PFSK-1 (cell line): ENCODE data around the gene ATXN1.

ENCODE experiments used
- FOXP2 ChIP-seq: optimal IDR thresholded peaks from 2 replicates; pipeline ENCODE3; 2011; ENCODE audit warnings: borderline replicate concordance, control low read depth, inconsistent platforms; ENCODE audit not compliant: insufficient read depth; ENCODE audit errors: extremely low read length, extremely low read depth
- POLR2AphosphoS5 ChIP-seq: IDR thresholded peaks from 2 replicates; pipeline ENCODE4 v1.6.1; 2012; ENCODE audit warnings: low read depth, mild to moderate bottlenecking, control low read depth, low read length, moderate library complexity
- SIN3A ChIP-seq: IDR thresholded peaks from 2 replicates; pipeline ENCODE4 v1.6.1; 2012; ENCODE audit warnings: mild to moderate bottlenecking, low read length, moderate library complexity, borderline replicate concordance; ENCODE audit not compliant: insufficient read depth
- TAF1 ChIP-seq: IDR thresholded peaks from 2 replicates; pipeline ENCODE4 v1.6.1; 2012; ENCODE audit warnings: low read length, control low read depth, borderline replicate concordance; ENCODE audit not compliant: insufficient read depth
- TF ChIP-seq, protein P1 (sequence below), 2 experiments: IDR thresholded peaks; 2 replicates each; pipeline versions ENCODE4 v1.6.1 to v1.8.0; 2011 to 2012; ENCODE audit warnings: low read depth in 2 of 2, low read length in 2 of 2, control low read depth in 1 of 2, inconsistent platforms in 1 of 2, mild to moderate bottlenecking in 1 of 2, moderate library complexity in 1 of 2; ENCODE audit not compliant: insufficient read depth in 1 of 2

The ATXN1 gene

DNA sequence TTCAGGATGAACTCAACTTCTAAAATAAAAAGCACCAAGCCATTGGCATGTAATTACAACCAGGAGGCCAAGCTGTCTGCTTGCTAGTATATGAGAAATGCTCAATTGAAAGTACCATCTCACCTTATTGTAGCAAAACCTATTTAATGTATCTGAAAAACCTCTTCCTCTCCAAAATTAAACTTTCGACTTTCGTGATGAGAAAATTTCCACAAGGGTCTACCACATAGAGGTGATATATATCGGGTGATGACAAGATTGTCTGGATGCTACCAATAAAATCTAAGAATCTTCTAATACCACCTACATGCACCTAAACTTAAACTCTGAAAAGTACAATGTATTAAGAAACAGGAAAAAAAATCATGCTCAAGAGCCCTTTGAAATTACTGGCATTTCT lies 74.2 kb downstream of the ATXN1 start:
- TF ChIP-seq POLR2AphosphoS5 (no peak), SIN3A (no peak), TAF1 (no peak), FOXP2 (no peak)
- TF ChIP-seq, protein P1, sequence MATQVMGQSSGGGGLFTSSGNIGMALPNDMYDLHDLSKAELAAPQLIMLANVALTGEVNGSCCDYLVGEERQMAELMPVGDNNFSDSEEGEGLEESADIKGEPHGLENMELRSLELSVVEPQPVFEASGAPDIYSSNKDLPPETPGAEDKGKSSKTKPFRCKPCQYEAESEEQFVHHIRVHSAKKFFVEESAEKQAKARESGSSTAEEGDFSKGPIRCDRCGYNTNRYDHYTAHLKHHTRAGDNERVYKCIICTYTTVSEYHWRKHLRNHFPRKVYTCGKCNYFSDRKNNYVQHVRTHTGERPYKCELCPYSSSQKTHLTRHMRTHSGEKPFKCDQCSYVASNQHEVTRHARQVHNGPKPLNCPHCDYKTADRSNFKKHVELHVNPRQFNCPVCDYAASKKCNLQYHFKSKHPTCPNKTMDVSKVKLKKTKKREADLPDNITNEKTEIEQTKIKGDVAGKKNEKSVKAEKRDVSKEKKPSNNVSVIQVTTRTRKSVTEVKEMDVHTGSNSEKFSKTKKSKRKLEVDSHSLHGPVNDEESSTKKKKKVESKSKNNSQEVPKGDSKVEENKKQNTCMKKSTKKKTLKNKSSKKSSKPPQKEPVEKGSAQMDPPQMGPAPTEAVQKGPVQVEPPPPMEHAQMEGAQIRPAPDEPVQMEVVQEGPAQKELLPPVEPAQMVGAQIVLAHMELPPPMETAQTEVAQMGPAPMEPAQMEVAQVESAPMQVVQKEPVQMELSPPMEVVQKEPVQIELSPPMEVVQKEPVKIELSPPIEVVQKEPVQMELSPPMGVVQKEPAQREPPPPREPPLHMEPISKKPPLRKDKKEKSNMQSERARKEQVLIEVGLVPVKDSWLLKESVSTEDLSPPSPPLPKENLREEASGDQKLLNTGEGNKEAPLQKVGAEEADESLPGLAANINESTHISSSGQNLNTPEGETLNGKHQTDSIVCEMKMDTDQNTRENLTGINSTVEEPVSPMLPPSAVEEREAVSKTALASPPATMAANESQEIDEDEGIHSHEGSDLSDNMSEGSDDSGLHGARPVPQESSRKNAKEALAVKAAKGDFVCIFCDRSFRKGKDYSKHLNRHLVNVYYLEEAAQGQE (IDR thresholded peaks at IDR 0.05; ENCODE audit: insufficient read depth in 1 of 2, low read depth in 2 of 2, low read length in 2 of 2) = no peak

DNA sequence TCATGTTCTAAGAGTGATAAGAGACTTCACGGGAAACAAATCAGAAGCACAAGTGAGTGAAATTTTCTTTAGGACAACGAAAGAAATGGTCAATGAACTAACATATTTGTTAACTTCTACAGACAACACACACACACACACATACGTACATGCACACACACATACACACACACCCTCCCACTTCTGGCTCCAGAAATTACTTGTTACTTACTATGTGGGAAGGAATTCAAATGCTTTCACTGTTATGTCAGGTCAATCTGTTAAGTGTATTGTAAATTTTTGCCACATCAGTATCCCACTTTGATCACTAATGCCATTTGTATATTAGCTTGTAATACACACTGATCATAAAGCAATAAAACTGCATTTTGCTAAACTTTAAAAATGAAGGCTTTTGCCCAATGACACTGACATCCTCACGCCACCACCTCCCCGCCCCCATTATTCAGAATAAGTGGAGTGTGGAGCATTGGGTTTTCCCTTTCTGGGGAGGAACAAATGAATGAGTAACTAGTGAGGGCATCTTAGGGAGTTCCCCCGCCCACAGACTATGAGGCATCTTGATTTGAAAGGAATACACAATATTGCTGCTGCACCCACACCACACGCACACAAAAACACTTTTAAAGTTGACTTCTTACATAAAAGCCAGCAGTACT lies 76.2 kb downstream of the ATXN1 start:
- TF ChIP-seq FOXP2 = no peak
- TF ChIP-seq POLR2AphosphoS5 = no peak
- TF ChIP-seq SIN3A = no peak
- TF ChIP-seq, protein P1 (IDR thresholded peaks at IDR 0.05; ENCODE audit: insufficient read depth in 1 of 2, low read depth in 2 of 2, low read length in 2 of 2) = no peak
- TF ChIP-seq TAF1 = no peak

DNA sequence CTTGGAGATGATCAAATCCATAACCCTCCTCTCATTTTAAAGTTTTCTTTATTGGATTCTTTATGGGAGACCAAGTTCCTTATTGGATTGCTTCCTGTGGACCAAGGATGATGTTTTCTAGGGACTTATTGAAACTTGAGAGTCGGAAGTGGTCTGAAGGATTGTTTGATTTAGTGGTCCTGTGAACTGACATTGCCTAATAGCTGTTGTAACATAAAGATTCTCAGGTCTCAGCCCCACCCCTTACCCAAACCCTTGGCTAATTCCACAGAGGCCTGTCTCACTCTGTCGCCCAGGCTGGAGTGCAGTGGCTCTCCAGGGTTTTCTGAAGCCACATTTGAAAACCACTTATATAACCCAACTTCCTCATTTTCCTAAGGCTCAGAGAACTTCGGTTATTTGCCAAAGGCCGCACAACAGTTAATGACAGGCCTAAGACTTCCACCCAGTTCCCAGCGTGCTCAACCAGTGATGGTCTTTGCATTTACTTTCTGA lies 77.0 kb downstream of the ATXN1 start:
- TF ChIP-seq SIN3A (0 out of 2 replicates have a peak, but pooled peaks have one; percentile 17), TAF1 (no peak)

DNA sequence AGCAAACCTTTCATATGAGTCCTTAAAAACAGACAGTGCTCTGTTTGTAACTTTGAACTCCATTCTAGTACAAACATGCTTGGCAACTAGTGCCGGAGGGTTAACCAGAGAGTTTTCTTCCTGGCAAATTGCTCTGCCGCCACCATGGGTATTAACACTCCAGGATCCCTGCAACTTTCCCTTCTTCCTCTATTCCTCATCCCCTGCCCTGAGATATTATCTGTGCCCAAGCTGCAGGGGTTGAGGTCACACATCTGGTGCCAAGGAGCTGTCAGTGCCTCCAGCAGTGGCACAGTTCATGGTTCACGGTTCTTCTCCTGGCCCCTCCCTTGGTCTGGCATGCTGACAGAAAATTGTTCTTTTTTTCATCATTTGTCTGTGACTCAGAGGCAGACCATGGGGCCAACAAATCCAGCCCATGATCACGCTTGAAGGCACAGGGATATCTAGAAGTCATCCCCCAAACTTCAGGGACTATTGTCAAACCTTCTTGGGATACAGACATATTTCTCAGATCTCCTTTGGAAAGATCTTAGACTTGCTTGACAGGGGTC lies 77.5 kb downstream of the ATXN1 start:
- TF ChIP-seq FOXP2 (peak; percentile 53), SIN3A (peak; percentile 50; the same call in 1 of the 2 replicates), POLR2AphosphoS5 (no peak), TAF1 (no peak)

DNA sequence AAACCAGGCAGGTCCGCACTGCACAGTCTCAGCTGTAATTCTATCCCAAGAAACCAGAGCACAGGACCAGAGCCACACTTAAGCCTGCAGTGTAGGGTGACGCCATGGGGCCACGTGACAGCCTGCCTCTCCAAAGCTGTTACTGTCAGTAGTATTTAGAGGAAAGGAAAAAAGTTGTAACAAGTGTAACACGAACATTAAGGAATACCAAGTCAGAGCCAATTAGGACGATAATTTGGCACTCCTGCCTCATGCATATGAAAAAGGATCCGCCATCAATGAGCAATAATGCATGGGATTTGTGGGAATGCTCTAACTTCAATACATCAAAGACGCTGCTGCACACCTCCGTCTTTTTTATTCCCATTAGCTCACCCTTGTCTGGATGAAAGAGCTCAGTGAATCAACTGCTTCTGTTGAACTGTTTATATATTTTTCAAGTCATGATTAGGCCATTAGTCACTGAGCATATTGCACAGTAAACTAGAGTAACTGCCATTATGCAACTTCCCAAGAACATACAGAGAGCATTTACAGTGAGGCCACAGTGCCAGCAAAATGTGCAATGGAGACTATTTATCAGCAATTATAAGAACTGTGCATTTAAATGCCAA lies 79.9 kb downstream of the ATXN1 start:
- TF ChIP-seq TAF1 (no peak), SIN3A (no peak), FOXP2 (no peak), POLR2AphosphoS5 (no peak; the same call in 1 of the 2 replicates)
- TF ChIP-seq, protein P1 (IDR thresholded peaks at IDR 0.05; ENCODE audit: insufficient read depth in 1 of 2, low read depth in 2 of 2, low read length in 2 of 2) = no peak

DNA sequence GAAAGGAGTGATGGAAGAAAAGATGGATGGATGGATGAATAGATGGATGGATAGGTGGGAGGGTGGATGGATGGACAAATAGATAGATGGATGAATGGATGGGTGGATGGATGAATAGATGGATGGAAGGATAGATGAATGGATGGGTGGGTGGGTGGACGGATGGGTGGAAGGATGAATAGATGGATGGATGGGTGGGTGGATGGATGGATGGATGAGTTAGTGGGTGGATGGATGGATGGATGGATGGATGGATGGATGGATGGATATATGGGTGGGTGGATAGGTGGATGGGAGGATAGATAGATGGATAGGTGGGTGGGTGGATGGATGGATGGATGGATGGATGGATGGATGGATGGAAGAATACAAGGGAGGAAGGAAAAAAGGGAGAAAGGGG lies 82.2 kb downstream of the ATXN1 start:
- TF ChIP-seq TAF1 (no peak), SIN3A (no peak), FOXP2 (no peak), POLR2AphosphoS5 (no peak)
- TF ChIP-seq, protein P1 (IDR thresholded peaks at IDR 0.05; ENCODE audit: insufficient read depth in 1 of 2, low read depth in 2 of 2, low read length in 2 of 2) = no peak
